ENCODE measurements around the gene NUDCD3. TPM values are rescaled to one million over a fixed set of nuclear protein-coding genes. Genes with fewer than 3 reads are reported as not detected.

Gene NUDCD3
- total RNA-seq, 1 donor from 2014 or later = 59.5 TPM

DNA sequence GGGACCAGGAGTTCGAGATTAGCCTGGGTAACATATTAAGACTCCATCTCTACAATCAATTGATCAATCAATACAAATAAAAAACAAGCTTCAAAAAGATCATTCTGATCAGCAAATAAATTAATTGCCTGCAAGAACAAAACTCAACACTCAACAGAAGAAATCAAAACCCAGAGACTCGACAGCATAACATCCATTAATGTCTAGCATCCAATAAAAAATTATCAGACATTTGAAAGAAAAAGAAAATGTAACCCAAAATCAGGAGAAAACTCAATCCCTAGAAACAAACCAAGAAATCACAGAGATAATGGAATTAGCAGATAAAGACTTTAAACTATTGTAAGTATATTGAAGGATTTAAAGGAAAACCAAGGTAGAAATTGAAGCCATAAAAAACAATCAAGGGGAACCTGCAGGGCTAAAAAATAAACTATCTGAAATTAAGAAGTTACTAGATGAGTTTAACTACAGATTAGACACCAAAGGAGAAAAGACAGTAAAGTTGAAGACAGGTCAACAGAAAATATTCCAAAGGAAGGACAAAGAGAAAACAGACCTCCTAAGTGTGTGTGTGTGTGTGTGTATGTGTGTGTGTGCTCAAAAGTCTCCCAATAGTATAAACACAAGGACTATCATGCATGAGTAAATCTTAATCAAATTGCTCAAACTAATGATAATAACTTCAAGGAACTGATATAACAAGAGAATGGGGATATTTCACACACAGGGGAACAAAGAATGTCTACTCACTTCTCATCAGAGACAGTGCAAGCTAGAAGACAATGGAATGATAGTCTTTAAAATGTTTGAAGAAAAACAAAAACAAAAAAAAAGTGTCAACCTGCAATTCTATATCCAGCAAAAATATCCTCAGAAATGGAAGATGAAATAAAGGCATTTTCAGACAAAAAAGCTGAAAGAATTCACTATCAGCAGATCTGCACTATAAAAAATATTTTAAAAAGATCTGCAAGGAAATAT lies 7.7 kb downstream of the NUDCD3 start:
- Histone ChIP-seq H3K4me1 (ENCODE audit: control insufficient read depth in 3 of 3, insufficient read depth in 3 of 3, low read length in 3 of 3) (peaks cover 34 to 40% (median 39%) of the 10 kb centered on the region in 3 donors), H3K27me3 (ENCODE audit: control insufficient read depth in 3 of 3, insufficient read depth in 3 of 3, low read length in 3 of 3) (no peaks in the 10 kb centered on the region), H3K4me3 (ENCODE audit: low read length in 3 of 3) (no peak overlapping the region), H3K9me3 (ENCODE audit: control insufficient read depth in 3 of 3, low read length in 3 of 3) (no peaks in the 10 kb centered on the region), H3K27ac (ENCODE audit: low read depth, low read length) (no peak overlapping the region), H3K9ac (ENCODE audit: low read depth in 1 of 3, low read length in 3 of 3) (no peak overlapping the region), H3K36me3 (ENCODE audit: control insufficient read depth in 3 of 3, insufficient read depth in 3 of 3, low read length in 3 of 3) (peaks cover 15 to 43% (median 39%) of the 10 kb centered on the region in 3 donors)

DNA sequence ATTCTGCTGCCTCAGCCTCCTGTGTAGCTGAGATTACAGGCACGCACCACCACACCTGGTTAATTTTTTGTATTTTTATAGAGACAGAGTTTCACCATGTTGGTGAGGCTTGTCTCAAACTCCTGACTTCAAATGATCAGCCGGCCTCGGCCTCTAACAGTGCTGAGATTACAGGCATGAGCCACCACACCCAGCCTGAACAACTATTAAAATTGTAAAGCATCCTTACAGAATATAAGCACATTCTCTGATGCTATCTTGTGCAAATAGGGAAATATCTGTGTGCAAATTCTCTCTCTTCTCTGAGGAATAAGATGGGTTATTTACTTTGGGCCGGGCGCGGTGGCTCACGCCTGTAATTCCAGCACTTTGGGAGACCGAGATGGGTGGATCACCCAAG lies 12.5 kb downstream of the NUDCD3 start:
- Histone ChIP-seq H3K4me1 (ENCODE audit: control insufficient read depth in 3 of 3, insufficient read depth in 3 of 3, low read length in 3 of 3) (peaks cover 10 to 19% (median 19%) of the 10 kb centered on the region in 3 donors), H3K9me3 (ENCODE audit: control insufficient read depth in 3 of 3, low read length in 3 of 3) (no peaks in the 10 kb centered on the region), H3K36me3 (ENCODE audit: control insufficient read depth in 3 of 3, insufficient read depth in 3 of 3, low read length in 3 of 3) (peaks cover 10 to 37% (median 36%) of the 10 kb centered on the region in 3 donors), H3K27me3 (ENCODE audit: control insufficient read depth in 3 of 3, insufficient read depth in 3 of 3, low read length in 3 of 3) (no peaks in the 10 kb centered on the region), H3K4me3 (ENCODE audit: low read length in 3 of 3) (no peak overlapping the region), H3K27ac (ENCODE audit: low read depth, low read length) (no peak overlapping the region), H3K9ac (ENCODE audit: low read depth in 1 of 3, low read length in 3 of 3) (no peak overlapping the region)

DNA sequence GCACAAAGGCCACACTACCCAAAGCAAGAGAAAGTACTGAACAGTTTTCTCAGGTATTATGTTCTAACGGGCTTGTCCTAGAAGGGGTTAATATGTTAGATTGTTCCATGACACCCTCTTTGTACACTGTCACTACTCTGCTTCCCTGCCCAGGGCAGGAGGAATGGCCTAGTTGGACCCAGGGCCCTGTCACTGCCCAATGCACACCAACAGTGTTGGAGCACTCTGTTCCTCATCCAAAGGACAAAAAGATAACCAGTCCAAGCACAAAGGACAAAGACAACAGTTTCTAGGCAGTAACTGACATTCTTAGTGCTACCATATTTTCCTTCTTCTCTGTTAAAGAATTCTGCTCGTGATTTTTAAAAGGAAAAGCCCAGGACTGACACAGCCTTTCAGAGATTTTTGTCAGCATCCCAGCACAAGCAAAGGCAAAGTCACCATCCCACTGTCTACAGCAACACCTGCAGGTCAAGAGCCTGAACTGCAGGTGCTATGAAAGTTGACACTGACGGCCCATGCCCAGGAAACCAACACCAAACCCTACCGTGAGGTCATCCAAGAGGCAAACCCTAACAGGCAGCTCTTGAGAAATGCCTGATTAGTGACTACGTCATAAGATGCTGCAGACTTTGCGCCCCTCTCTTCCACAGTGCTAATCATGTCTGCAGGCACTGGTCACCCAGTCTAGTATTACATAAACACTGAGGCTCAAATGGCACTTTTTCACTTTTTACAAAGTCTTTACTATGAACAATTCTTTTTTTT lies 13.2 kb downstream of the NUDCD3 start:
- peaks cover 13 to 25% (median 23%) of the 10 kb centered on the region in 3 donors for H3K4me1 ChIP-seq (ENCODE audit: control insufficient read depth in 3 of 3, insufficient read depth in 3 of 3, low read length in 3 of 3)
- H3K36me3 ChIP-seq (ENCODE audit: control insufficient read depth in 3 of 3, insufficient read depth in 3 of 3, low read length in 3 of 3) = peaks cover 9 to 32% (median 30%) of the 10 kb centered on the region in 3 donors
- H3K27me3 ChIP-seq (ENCODE audit: control insufficient read depth in 3 of 3, insufficient read depth in 3 of 3, low read length in 3 of 3) = no peaks in the 10 kb centered on the region
- H3K4me3 ChIP-seq (ENCODE audit: low read length in 3 of 3) = no peak overlapping the region
- no peaks in the 10 kb centered on the region for H3K9me3 ChIP-seq (ENCODE audit: control insufficient read depth in 3 of 3, low read length in 3 of 3)
- H3K9ac ChIP-seq (ENCODE audit: low read depth in 1 of 3, low read length in 3 of 3) = peak overlapping the region in 1 of 3 donors; percentile 47
- H3K27ac ChIP-seq (ENCODE audit: low read depth, low read length) = no peak overlapping the region

- Histone ChIP-seq H3K27me3 (ENCODE audit: control insufficient read depth in 3 of 3, insufficient read depth in 3 of 3, low read length in 3 of 3) (no peaks in the 10 kb centered on the region), H3K4me3 (ENCODE audit: low read length in 3 of 3) (no peak overlapping the region), H3K9ac (ENCODE audit: low read depth in 1 of 3, low read length in 3 of 3) (peak overlapping the region in 1 of 3 donors; percentile 47), H3K36me3 (ENCODE audit: control insufficient read depth in 3 of 3, insufficient read depth in 3 of 3, low read length in 3 of 3) (peaks cover 6 to 28% (median 27%) of the 10 kb centered on the region in 3 donors), H3K9me3 (ENCODE audit: control insufficient read depth in 3 of 3, low read length in 3 of 3) (no peaks in the 10 kb centered on the region), H3K27ac (ENCODE audit: low read depth, low read length) (no peak overlapping the region), H3K4me1 (ENCODE audit: control insufficient read depth in 3 of 3, insufficient read depth in 3 of 3, low read length in 3 of 3) (peaks cover 13 to 28% (median 25%) of the 10 kb centered on the region in 3 donors)
Observed at GRCh38 chr7:44476313-44476712, 14.1 kb downstream of the NUDCD3 start.

DNA sequence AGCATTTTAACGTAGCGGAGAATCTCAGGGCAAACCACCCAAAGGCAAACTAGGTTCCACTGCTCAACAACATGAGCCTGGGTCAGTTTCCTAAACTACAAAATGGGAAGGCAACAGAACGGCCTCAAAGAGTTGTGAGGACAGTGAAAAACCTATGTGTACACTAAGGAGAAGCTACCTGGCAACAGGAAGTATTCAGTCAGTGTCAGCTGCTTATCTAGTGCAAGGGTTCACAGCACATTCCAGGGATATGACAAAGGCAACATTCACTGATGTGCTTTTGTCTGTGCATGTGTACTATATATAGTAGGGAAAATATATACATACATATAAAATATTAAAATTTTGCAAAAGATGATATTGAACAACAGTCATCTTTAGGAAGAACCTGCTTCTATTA lies 17.2 kb downstream of the NUDCD3 start:
- Histone ChIP-seq H3K9me3 (ENCODE audit: control insufficient read depth in 3 of 3, low read length in 3 of 3) (no peaks in the 10 kb centered on the region), H3K27ac (ENCODE audit: low read depth, low read length) (no peak overlapping the region), H3K4me1 (ENCODE audit: control insufficient read depth in 3 of 3, insufficient read depth in 3 of 3, low read length in 3 of 3) (peaks cover 21 to 41% (median 31%) of the 10 kb centered on the region in 3 donors), H3K4me3 (ENCODE audit: low read length in 3 of 3) (no peak overlapping the region), H3K36me3 (ENCODE audit: control insufficient read depth in 3 of 3, insufficient read depth in 3 of 3, low read length in 3 of 3) (peaks cover 4 to 21% (median 17%) of the 10 kb centered on the region in 3 donors), H3K27me3 (ENCODE audit: control insufficient read depth in 3 of 3, insufficient read depth in 3 of 3, low read length in 3 of 3) (no peaks in the 10 kb centered on the region), H3K9ac (ENCODE audit: low read depth in 1 of 3, low read length in 3 of 3) (peak overlapping the region in 1 of 3 donors; percentile 11)

GRCh38 chr7:44472843-44473242 lies 17.6 kb downstream of the NUDCD3 start:
- H3K27ac ChIP-seq (ENCODE audit: low read depth, low read length) = no peak overlapping the region
- peaks cover 4 to 23% (median 17%) of the 10 kb centered on the region in 3 donors for H3K36me3 ChIP-seq (ENCODE audit: control insufficient read depth in 3 of 3, insufficient read depth in 3 of 3, low read length in 3 of 3)
- no peaks in the 10 kb centered on the region for H3K27me3 ChIP-seq (ENCODE audit: control insufficient read depth in 3 of 3, insufficient read depth in 3 of 3, low read length in 3 of 3)
- H3K4me3 ChIP-seq (ENCODE audit: low read length in 3 of 3) = no peak overlapping the region
- H3K9ac ChIP-seq (ENCODE audit: low read depth in 1 of 3, low read length in 3 of 3) = peak overlapping the region in 1 of 3 donors; percentile 13
- H3K4me1 ChIP-seq (ENCODE audit: control insufficient read depth in 3 of 3, insufficient read depth in 3 of 3, low read length in 3 of 3) = peaks cover 21 to 40% (median 29%) of the 10 kb centered on the region in 3 donors
- no peaks in the 10 kb centered on the region for H3K9me3 ChIP-seq (ENCODE audit: control insufficient read depth in 3 of 3, low read length in 3 of 3)

- Histone ChIP-seq H3K4me3 (ENCODE audit: low read length in 3 of 3) (no peak overlapping the region), H3K4me1 (ENCODE audit: control insufficient read depth in 3 of 3, insufficient read depth in 3 of 3, low read length in 3 of 3) (peaks cover 18 to 30% (median 22%) of the 10 kb centered on the region in 3 donors), H3K27me3 (ENCODE audit: control insufficient read depth in 3 of 3, insufficient read depth in 3 of 3, low read length in 3 of 3) (no peaks in the 10 kb centered on the region), H3K9me3 (ENCODE audit: control insufficient read depth in 3 of 3, low read length in 3 of 3) (no peaks in the 10 kb centered on the region), H3K36me3 (ENCODE audit: control insufficient read depth in 3 of 3, insufficient read depth in 3 of 3, low read length in 3 of 3) (peaks cover 4 to 22% (median 17%) of the 10 kb centered on the region in 3 donors), H3K9ac (ENCODE audit: low read depth in 1 of 3, low read length in 3 of 3) (no peak overlapping the region), H3K27ac (ENCODE audit: low read depth, low read length) (no peak overlapping the region)
Observed at GRCh38 chr7:44471850-44472249, 18.6 kb downstream of the NUDCD3 start.

- Histone ChIP-seq H3K9ac (ENCODE audit: low read depth in 1 of 3, low read length in 3 of 3) (no peak overlapping the region), H3K4me3 (ENCODE audit: low read length in 3 of 3) (no peak overlapping the region), H3K4me1 (ENCODE audit: control insufficient read depth in 3 of 3, insufficient read depth in 3 of 3, low read length in 3 of 3) (peaks cover 18 to 27% (median 22%) of the 10 kb centered on the region in 3 donors), H3K9me3 (ENCODE audit: control insufficient read depth in 3 of 3, low read length in 3 of 3) (no peaks in the 10 kb centered on the region), H3K27me3 (ENCODE audit: control insufficient read depth in 3 of 3, insufficient read depth in 3 of 3, low read length in 3 of 3) (no peaks in the 10 kb centered on the region), H3K36me3 (ENCODE audit: control insufficient read depth in 3 of 3, insufficient read depth in 3 of 3, low read length in 3 of 3) (peaks cover 4 to 21% (median 14%) of the 10 kb centered on the region in 3 donors), H3K27ac (ENCODE audit: low read depth, low read length) (no peak overlapping the region)
Observed at GRCh38 chr7:44471436-44471835, 19.0 kb downstream of the NUDCD3 start.

DNA sequence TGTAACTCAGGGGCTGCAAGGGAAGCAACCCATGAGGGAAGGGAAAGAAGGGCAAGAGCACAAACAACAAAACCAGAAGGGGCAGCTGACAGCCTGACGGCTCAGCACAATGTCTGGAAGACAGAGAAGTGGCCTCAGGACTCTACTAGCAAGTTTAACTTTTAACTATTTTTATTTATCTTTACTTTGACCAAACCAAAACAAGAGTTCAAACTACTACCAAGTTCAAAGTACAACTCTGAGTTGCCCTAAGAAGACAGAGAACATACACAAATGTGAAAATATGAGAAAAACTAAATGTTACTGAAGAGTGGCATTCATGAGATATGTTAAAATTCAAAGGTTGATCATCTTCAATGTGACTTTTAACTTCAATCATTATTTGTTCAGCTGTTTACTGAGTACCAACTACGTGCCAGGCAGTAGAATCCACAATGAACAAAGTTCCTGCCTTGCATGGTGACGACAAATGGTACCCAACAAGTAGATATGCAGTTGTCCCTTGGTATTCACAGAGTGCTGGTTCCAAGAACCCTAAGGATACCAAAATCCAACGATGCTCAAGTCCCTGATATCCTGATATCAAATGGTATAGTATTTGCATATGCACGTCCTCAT lies 19.7 kb downstream of the NUDCD3 start:
- H3K9ac ChIP-seq (ENCODE audit: low read depth in 1 of 3, low read length in 3 of 3) = peak overlapping the region in 1 of 3 donors; percentile 28
- no peak overlapping the region for H3K4me3 ChIP-seq (ENCODE audit: low read length in 3 of 3)
- H3K9me3 ChIP-seq (ENCODE audit: control insufficient read depth in 3 of 3, low read length in 3 of 3) = no peaks in the 10 kb centered on the region
- H3K27me3 ChIP-seq (ENCODE audit: control insufficient read depth in 3 of 3, insufficient read depth in 3 of 3, low read length in 3 of 3) = no peaks in the 10 kb centered on the region
- H3K27ac ChIP-seq (ENCODE audit: low read depth, low read length) = no peak overlapping the region
- peaks cover 18 to 32% (median 24%) of the 10 kb centered on the region in 3 donors for H3K4me1 ChIP-seq (ENCODE audit: control insufficient read depth in 3 of 3, insufficient read depth in 3 of 3, low read length in 3 of 3)
- H3K36me3 ChIP-seq (ENCODE audit: control insufficient read depth in 3 of 3, insufficient read depth in 3 of 3, low read length in 3 of 3) = peaks cover 0 to 17% (median 8%) of the 10 kb centered on the region in 3 donors

Data from skeletal muscle tissue (tissue), 4 donors.